DMS79 (cell line): Measurements from ENCODE around the gene FRZB.

Experiments used
- DNase-seq: peaks from one replicate; lab custom pipeline; 2025; lab: John Stamatoyannopoulos, UW

Gene FRZB

DNA sequence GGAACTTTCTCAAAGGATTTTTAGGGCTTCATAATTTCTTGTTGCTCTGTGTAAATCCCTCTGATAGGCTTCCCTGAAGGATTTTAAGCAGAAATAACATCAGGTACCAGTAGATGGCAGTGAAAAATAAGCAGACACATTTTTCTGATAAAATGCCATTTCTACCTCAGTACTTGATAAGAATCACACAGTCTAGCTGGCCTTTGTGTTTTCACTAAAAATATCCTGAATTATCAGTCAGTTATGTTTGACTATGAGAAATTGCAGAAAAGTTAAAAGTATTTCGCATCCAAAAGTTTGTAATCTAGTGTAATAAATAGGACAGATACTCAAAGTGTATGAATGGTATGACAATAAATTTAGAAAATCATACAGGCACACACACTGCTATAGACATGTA is 81.7 kb downstream of the FRZB start:
- DNase-seq = peak; percentile 30

DNA sequence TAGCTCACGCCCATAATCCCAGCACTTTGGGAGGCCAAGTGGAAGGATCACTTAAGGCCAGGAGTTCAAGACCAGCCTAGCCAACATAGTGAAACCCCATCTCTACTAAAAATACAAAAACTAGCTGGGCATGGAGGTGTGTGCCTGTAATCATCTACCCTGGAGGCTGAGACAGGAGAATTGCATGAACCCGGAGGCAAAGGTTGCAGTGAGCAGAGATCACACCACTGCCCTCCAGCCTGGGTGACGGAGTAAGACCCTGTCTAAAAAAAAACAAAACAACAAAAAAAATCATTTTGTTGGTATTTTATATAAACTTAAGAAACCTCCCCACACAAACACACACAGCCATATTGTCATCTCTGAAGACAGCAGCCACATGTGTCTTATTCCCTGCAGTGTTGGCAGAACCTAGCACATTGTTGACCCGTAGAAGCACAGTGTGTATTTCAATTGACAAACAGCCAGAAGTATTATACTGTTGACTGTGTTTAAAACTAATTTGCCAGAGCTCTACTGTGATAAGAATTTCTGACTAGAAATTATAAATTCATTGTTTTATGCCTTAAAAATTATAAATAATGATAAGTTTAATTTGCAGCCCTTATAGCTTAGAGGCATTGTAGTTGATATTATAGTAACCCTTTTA is 82.3 kb downstream of the FRZB start:
- no peak for DNase-seq
